GM12873 (cell line): Measurements from ENCODE around the gene PIM3.

Experiments used
- TF ChIP-seq, protein P1 (sequence below): IDR thresholded peaks from 2 replicates; pipeline ENCODE4 v1.5.1; 2012; ENCODE audit warnings: low read depth, mild to moderate bottlenecking, moderate library complexity, low read length, control low read depth; ENCODE audit not compliant: insufficient read depth; ENCODE audit errors: missing control alignments

The PIM3 gene

DNA sequence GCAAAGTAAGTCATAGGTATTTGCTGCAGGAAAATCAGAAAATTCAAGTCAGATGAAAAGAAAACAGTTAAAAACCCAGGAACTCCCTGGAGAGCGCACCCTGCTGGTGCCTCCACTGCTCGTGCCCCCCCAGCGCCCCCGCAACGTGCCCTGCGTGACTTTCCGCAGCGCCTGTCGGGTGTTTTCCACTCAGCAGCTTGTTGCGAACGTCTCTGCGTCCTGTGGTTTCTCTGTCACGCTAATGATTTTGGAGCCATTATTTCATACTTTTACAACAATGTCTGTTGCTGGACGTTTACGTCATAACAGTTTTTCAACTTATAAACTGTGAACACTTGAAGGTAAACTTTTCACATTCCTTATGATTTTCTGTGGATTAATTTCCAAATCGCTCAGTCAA lies 37.1 kb upstream of the PIM3 start:
- TF ChIP-seq, protein P1, sequence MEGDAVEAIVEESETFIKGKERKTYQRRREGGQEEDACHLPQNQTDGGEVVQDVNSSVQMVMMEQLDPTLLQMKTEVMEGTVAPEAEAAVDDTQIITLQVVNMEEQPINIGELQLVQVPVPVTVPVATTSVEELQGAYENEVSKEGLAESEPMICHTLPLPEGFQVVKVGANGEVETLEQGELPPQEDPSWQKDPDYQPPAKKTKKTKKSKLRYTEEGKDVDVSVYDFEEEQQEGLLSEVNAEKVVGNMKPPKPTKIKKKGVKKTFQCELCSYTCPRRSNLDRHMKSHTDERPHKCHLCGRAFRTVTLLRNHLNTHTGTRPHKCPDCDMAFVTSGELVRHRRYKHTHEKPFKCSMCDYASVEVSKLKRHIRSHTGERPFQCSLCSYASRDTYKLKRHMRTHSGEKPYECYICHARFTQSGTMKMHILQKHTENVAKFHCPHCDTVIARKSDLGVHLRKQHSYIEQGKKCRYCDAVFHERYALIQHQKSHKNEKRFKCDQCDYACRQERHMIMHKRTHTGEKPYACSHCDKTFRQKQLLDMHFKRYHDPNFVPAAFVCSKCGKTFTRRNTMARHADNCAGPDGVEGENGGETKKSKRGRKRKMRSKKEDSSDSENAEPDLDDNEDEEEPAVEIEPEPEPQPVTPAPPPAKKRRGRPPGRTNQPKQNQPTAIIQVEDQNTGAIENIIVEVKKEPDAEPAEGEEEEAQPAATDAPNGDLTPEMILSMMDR: peak; percentile 30

DNA sequence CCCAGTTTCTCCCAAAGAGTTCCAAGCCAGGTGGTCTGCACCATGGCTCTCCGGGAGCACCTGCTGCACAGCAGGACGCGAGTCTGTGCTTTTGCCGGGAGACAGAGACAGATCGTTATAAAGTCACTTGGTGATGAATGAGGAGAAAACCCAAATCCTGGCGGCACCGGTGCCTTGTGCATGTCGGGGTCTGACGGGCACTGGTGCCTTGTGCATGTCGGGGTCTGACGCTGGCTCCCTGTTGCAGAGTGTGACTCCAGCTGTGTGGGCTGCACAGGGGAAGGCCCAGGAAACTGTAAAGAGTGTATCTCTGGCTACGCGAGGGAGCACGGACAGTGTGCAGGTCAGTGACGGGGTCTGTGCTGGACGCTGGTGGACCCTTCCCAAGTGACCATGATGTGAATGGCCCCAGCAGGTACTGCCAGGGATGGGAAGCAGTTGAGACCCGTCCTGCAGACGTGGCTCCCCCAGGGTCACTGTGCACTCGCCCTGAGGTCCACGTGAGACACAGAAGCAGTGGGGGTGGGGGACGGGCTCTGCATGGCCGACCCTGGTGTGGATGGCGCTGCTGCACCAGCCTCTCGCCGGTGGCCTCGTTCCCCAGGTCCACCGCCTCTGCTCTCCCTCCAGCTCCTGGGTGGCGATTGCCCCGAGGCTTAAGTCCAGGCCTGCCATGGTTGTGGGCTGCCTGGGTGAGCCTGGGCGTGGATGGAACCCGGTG lies 36.3 kb upstream of the PIM3 start:
- TF ChIP-seq, protein P1: no peak

DNA sequence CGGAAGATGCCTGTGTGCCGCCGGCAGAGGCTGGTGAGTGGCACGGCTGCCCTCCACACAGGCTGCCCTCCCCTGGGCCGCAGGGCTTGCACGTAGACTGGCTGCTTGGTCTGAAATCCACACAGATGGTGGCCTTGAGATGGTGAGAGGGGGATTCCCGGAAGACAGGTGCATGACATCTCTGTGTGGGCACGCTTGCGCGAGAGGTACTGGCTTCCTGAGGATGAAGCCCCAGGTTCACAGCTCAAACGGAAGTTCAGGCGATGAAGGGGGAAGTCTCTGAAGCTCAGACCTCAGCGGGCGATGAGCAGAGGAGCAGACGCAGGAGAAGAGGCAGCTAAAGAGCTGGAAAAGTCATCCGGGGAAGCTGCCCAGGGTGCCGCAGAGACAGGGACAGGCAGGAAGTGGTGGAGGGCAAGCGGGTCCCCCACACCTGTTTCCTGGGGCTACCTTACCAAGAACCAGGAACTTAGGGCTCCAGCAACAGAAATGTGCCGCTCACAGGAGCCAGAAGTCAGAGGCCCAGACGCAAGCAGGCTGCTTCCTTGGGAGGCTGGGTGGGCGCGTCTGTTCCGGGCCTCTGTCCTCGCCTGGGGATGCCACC lies 34.9 kb upstream of the PIM3 start:
- TF ChIP-seq, protein P1: no peak

DNA sequence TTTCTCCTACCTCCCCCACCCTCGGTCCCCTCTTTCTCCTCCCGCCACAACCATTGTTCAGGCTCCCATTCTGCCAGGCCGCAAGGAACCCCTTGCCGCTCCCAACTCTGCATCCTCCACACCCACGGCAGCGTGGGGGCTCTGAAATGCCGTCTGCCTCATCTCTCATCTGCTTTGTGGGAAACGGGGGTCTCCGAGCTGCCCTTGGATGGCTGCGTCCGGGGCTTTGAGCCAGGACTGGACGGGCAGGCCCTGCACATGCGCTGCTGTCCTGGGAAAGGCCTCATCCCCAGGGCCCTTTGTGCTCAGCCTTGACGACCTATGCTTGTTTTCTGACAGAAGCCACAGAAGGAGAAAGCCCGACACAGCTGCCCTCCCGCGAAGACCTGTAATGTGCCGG lies 33.7 kb upstream of the PIM3 start:
- TF ChIP-seq, protein P1: no peak

DNA sequence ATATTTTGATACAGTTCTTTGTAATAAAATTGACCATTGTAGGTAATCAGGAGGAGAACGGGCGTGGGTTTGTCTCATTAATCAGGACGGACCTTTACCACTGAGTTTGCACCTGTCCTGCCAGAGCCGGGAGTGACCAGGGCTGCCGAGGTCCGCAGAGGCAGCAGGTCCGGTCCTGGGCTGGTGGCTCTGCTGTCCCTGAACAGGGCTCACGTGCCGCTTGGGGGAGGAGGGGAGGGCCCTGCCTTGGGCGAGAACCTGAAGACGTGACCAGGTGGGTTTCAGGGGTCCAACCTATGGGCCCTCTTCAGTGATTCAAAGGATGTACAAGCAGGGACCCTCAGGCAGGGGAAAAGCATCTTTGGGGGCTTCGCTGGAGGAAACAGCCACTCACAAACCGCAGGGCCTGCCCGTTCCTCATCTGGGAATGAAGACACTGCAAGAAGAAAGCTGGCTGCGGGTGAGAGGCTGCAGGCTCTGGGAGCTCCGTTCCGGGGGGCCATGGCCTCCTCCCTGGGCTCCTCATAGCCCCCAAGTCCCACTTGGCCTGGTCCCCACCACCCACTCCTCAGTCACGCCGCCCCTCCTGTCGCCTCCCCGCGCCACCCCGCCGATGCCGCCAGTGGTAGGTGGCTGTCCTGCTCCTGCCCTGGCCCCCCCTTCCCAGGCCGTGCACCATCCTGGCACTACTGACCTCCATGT lies 32.9 kb upstream of the PIM3 start:
- TF ChIP-seq, protein P1: no peak

DNA sequence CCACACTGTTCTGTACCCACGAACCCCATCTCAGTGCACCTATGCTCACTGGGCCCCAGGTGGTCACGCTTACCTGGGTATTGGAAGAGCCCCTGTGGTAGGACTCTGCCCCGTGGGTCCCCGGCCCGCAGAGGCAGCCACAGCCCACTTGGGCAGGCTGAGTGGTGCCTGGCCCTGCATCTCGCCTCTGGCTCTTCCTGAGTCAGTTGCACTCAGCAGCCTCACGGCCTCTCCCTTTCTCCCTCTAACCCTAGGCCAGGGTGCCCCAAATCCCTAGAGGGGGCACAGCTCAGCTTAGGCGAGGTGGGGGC lies 32.4 kb upstream of the PIM3 start:
- TF ChIP-seq, protein P1: no peak

DNA sequence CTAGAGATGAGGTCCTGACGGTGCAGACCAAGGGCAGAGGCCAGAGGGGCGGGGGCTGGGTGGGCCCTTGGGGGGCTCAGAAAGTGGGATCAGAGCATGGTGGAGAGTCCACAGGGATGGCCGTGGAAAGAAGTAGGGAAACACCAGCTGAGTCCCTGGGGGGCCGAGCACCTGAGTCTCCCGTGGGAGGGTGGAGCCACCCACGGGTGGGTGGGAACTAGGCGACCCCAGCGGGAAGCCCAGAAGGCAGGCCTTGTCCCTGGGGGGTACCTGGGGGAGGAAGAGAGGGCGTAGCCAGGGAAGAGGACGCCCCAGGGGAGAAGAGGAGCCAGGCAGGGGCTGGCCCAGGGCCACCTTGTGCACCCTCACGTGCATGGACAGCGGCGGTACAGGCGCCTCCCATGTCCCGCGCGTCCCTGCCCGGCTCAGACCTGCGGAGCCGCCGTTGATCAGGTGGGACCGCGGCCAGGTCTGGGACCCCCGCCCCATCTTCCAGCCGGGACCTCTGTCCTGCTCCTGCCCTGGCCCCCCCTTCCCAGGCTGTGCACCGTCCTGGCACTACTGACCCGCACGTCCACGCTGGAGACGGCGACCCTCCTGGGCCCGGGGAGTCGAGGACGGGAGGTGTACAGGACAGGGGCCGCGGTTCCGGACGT lies 31.9 kb upstream of the PIM3 start:
- TF ChIP-seq, protein P1: no peak
